ENCODE results near the gene TEDDM1. TPM values are rescaled to one million over a fixed set of nuclear protein-coding genes. Genes with fewer than 3 reads are reported as not detected.
A peak's percentile ranks its signal among the peaks of the same experiment; 100 is the strongest.
"Not testable (repeated sequence)": the region's sequence is repeated elsewhere in the genome, so short reads cannot be mapped to it uniquely, and the experiment has no call there.

TEDDM1 gene
- 0.03 TPM for polyA plus RNA-seq (2012; ENCODE audit: low read depth, missing spikeins)

GRCh38 chr1:182400567-182400966, at the start of gene TEDDM1:
Gene TEDDM1 (minus strand): TSS chr1:182400667. CDS start chr1:182400485, 182 bp downstream.
- FAIRE-seq (no peak), DNase-seq (ENCODE audit: insufficient read length, low spot score) (no peak)
- TF ChIP-seq POLR2AphosphoS5 (IDR thresholded peaks at IDR 0.05; ENCODE audit: low read depth, low read length) (no peak), PAX5 (IDR thresholded peaks at IDR 0.05; ENCODE audit: insufficient read depth, low read length, severe bottlenecking) (no peak), POU2F2 (IDR thresholded peaks at IDR 0.05; ENCODE audit: low read depth, low read length) (no peak)

GRCh38 chr1:182450087-182450486, 49.6 kb upstream of the TEDDM1 start, which contains the start of gene RGSL1:
Gene RGSL1 (plus strand): TSS chr1:182450146. CDS start chr1:182450166, 20 bp downstream.
- FAIRE-seq (no peak), DNase-seq (ENCODE audit: insufficient read length, low spot score) (no peak)
- TF ChIP-seq POLR2AphosphoS5 (IDR thresholded peaks at IDR 0.05; ENCODE audit: low read depth, low read length), result no peak
- no peak for TF ChIP-seq PAX5 (IDR thresholded peaks at IDR 0.05; ENCODE audit: insufficient read depth, low read length, severe bottlenecking)

DNA sequence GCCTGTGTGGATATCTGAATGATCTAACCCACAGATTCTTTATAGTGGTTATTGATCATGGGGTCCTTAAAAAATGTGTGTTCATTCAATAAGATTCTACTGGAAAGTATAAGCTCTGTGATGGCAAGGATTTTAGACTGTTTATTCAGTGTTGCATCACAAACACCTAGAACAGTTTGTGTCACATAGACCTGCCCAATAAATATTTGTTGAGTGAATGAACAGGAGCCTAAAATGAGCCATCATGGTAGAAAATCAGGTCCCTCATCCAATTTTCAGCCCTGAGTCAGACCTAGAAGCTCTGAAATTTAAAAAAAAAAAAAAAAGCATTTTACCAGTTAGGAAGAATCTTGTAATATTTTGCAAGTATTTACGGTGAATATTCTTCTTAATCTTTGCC, 47.2 kb upstream of the TEDDM1 start:
- no peak for FAIRE-seq

DNA sequence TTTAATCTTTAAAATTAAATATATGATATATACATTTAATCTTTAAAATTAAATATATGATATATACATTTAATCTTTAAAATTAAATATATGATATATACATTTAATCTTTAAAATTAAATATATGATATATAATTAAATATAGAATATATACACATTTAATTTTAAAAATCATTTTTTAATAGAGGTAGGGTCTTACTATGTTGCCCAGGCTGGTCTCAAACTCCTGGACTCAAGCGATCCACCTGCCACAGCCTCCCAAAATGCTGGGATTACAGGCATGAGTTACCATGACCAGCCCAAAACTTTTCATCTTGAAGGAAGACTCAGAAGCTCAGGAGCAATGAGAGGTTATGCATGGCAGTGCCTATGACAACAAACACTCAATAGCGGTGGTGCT, 46.7 kb upstream of the TEDDM1 start:
- not testable (repeated sequence) for FAIRE-seq; DNase-seq (ENCODE audit: insufficient read length, low spot score)

More for the DNA sequence above, 47.2 kb upstream of the TEDDM1 start:
- TF ChIP-seq POLR2A (IDR thresholded peaks at IDR 0.05; ENCODE audit: low read depth, low read length), result no peak
- no peak for TF ChIP-seq POU2F2 (IDR thresholded peaks at IDR 0.05; ENCODE audit: low read depth, low read length)
- no peak for TF ChIP-seq PAX5 (IDR thresholded peaks at IDR 0.05; ENCODE audit: insufficient read depth, low read length, severe bottlenecking)
- no peak for TF ChIP-seq TAF1 (IDR thresholded peaks at IDR 0.05; ENCODE audit: low read depth, low read length)
- no peak for TF ChIP-seq POLR2AphosphoS5 (IDR thresholded peaks at IDR 0.05; ENCODE audit: low read depth, low read length)
- no peak for TF ChIP-seq SPI1 (IDR thresholded peaks at IDR 0.05; ENCODE audit: low read depth, low read length)
- no peak for DNase-seq (ENCODE audit: insufficient read length, low spot score)

DNA sequence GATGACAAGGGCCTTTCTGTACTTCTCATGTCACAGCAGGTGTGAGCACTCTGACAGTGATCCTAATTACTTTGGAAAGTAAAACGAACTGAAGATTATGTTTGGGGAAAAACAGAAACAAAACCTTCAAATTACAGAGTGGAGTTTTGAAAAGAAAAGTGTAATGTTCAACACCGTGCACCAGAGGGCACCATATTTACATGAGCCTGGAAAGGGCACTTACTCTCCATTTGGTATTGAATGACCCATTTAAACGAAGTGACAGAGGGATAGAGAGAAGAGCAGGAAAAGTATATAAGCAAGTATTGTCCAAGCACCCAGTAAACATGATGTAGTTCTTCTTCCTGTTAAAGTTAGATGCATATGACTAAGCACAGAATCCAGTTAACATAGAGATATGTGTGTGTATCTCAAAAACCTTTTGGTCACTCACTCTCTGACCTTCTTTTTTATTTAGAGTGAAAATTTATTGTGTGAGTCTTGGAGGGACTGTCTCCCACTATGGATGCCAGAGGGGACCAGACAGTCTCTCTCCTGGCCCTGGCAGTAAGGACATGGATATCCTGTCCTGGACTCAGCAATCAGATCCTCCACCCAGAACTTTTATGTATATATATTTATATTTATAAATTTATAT, 45.7 kb upstream of the TEDDM1 start:
- DNase-seq (ENCODE audit: insufficient read length, low spot score), result no peak
- peak; percentile 85 for FAIRE-seq
- TF ChIP-seq POU2F2 (IDR thresholded peaks at IDR 0.05; ENCODE audit: low read depth, low read length) (no peak), POLR2AphosphoS5 (IDR thresholded peaks at IDR 0.05; ENCODE audit: low read depth, low read length) (no peak), POLR2A (IDR thresholded peaks at IDR 0.05; ENCODE audit: low read depth, low read length) (no peak), TAF1 (IDR thresholded peaks at IDR 0.05; ENCODE audit: low read depth, low read length) (no peak), PAX5 (IDR thresholded peaks at IDR 0.05; ENCODE audit: insufficient read depth, low read length, severe bottlenecking) (no peak), SPI1 (IDR thresholded peaks at IDR 0.05; ENCODE audit: low read depth, low read length) (no peak)

GRCh38 chr1:182444497-182444896, 44.0 kb upstream of the TEDDM1 start:
- FAIRE-seq (no peak), DNase-seq (ENCODE audit: insufficient read length, low spot score) (no peak)
- TF ChIP-seq PAX5 (IDR thresholded peaks at IDR 0.05; ENCODE audit: insufficient read depth, low read length, severe bottlenecking), result no peak
- TF ChIP-seq POLR2AphosphoS5 (IDR thresholded peaks at IDR 0.05; ENCODE audit: low read depth, low read length), result no peak
- no peak for TF ChIP-seq POU2F2 (IDR thresholded peaks at IDR 0.05; ENCODE audit: low read depth, low read length)
- TF ChIP-seq SPI1 (IDR thresholded peaks at IDR 0.05; ENCODE audit: low read depth, low read length), result no peak
- no peak for TF ChIP-seq TAF1 (IDR thresholded peaks at IDR 0.05; ENCODE audit: low read depth, low read length)
- no peak for TF ChIP-seq POLR2A (IDR thresholded peaks at IDR 0.05; ENCODE audit: low read depth, low read length)

- DNase-seq (ENCODE audit: insufficient read length, low spot score) (no peak), FAIRE-seq (no peak)
- TF ChIP-seq SPI1 (IDR thresholded peaks at IDR 0.05; ENCODE audit: low read depth, low read length), result no peak
- TF ChIP-seq PAX5 (IDR thresholded peaks at IDR 0.05; ENCODE audit: insufficient read depth, low read length, severe bottlenecking), result no peak
- no peak for TF ChIP-seq POLR2AphosphoS5 (IDR thresholded peaks at IDR 0.05; ENCODE audit: low read depth, low read length)
- TF ChIP-seq POLR2A (IDR thresholded peaks at IDR 0.05; ENCODE audit: low read depth, low read length), result no peak
- TF ChIP-seq TAF1 (IDR thresholded peaks at IDR 0.05; ENCODE audit: low read depth, low read length), result no peak
- TF ChIP-seq POU2F2 (IDR thresholded peaks at IDR 0.05; ENCODE audit: low read depth, low read length), result no peak
Measured at GRCh38 chr1:182442333-182442732, 41.9 kb upstream of the TEDDM1 start.

GRCh38 chr1:182441719-182442118, 41.3 kb upstream of the TEDDM1 start:
- DNase-seq (ENCODE audit: insufficient read length, low spot score), result no peak
- TF ChIP-seq PAX5 (IDR thresholded peaks at IDR 0.05; ENCODE audit: insufficient read depth, low read length, severe bottlenecking), result no peak
- TF ChIP-seq SPI1 (IDR thresholded peaks at IDR 0.05; ENCODE audit: low read depth, low read length), result no peak
- TF ChIP-seq POLR2AphosphoS5 (IDR thresholded peaks at IDR 0.05; ENCODE audit: low read depth, low read length), result no peak
- no peak for TF ChIP-seq POLR2A (IDR thresholded peaks at IDR 0.05; ENCODE audit: low read depth, low read length)
- no peak for TF ChIP-seq POU2F2 (IDR thresholded peaks at IDR 0.05; ENCODE audit: low read depth, low read length)
- FAIRE-seq, result no peak

- DNase-seq (ENCODE audit: insufficient read length, low spot score) (no peak), FAIRE-seq (no peak)
- no peak for TF ChIP-seq PAX5 (IDR thresholded peaks at IDR 0.05; ENCODE audit: insufficient read depth, low read length, severe bottlenecking)
- no peak for TF ChIP-seq SPI1 (IDR thresholded peaks at IDR 0.05; ENCODE audit: low read depth, low read length)
- no peak for TF ChIP-seq POU2F2 (IDR thresholded peaks at IDR 0.05; ENCODE audit: low read depth, low read length)
- TF ChIP-seq POLR2AphosphoS5 (IDR thresholded peaks at IDR 0.05; ENCODE audit: low read depth, low read length), result no peak
- TF ChIP-seq TAF1 (IDR thresholded peaks at IDR 0.05; ENCODE audit: low read depth, low read length), result no peak
- TF ChIP-seq POLR2A (IDR thresholded peaks at IDR 0.05; ENCODE audit: low read depth, low read length), result no peak
Measured at GRCh38 chr1:182438326-182438725, 37.9 kb upstream of the TEDDM1 start.

- no peak for FAIRE-seq
- no peak for TF ChIP-seq POLR2A (IDR thresholded peaks at IDR 0.05; ENCODE audit: low read depth, low read length)
- no peak for TF ChIP-seq SPI1 (IDR thresholded peaks at IDR 0.05; ENCODE audit: low read depth, low read length)
- no peak for TF ChIP-seq POLR2AphosphoS5 (IDR thresholded peaks at IDR 0.05; ENCODE audit: low read depth, low read length)
- TF ChIP-seq PAX5 (IDR thresholded peaks at IDR 0.05; ENCODE audit: insufficient read depth, low read length, severe bottlenecking), result no peak
- no peak for TF ChIP-seq POU2F2 (IDR thresholded peaks at IDR 0.05; ENCODE audit: low read depth, low read length)
- no peak for TF ChIP-seq TAF1 (IDR thresholded peaks at IDR 0.05; ENCODE audit: low read depth, low read length)
- no peak for DNase-seq (ENCODE audit: insufficient read length, low spot score)
Measured at GRCh38 chr1:182433580-182433979, 33.1 kb upstream of the TEDDM1 start.
